Measurements from ENCODE around the gene CCNH. TPM values are rescaled to one million over a fixed set of nuclear protein-coding genes. Genes with fewer than 3 reads are reported as not detected.

The CCNH gene
- total RNA-seq, 4 donors from 2014 or later: 33.0 to 98.0 (median 67.6) TPM

GRCh38 chr5:87442419-87442818 lies 29.7 kb upstream of the CCNH start:
- Histone ChIP-seq H3K4me1 (no peaks in the 10 kb centered on the region), H3K27me3 (no peaks in the 10 kb centered on the region), H3K9me3 (peaks cover 0 to 5% (median 0%) of the 10 kb centered on the region in 4 donors), H3K36me3 (no peaks in the 10 kb centered on the region), H3K27ac (replicated peaks in 1 of 4) (no peak overlapping the region), H3K4me3 (no peak overlapping the region)
- no peak for DNase-seq (ENCODE audit: extremely low spot score)
- intact Hi-C loops (cut with DNase I): no loop called here
- TF ChIP-seq POLR2AphosphoS5 (IDR thresholded peaks at IDR 0.05) (no peak), CTCF (IDR thresholded peaks at IDR 0.05) (no peak), EP300 (IDR thresholded peaks at IDR 0.05) (no peak), POLR2A (IDR thresholded peaks at IDR 0.05; ENCODE audit: low read depth) (no peak)
- 45% methylated on average over 1 of the region's 1 CpG for WGBS

GRCh38 chr5:87438231-87438630 lies 25.5 kb upstream of the CCNH start:
- Histone ChIP-seq H3K36me3 (no peaks in the 10 kb centered on the region), H3K4me1 (no peaks in the 10 kb centered on the region)

GRCh38 chr5:87437724-87438123 lies 25.0 kb upstream of the CCNH start:
- Histone ChIP-seq H3K9me3 (peaks cover 0 to 5% (median 0%) of the 10 kb centered on the region in 4 donors), H3K27me3 (no peaks in the 10 kb centered on the region), H3K4me3 (no peak overlapping the region), H3K27ac (replicated peaks in 1 of 4) (no peak overlapping the region), H3K36me3 (no peaks in the 10 kb centered on the region), H3K4me1 (no peaks in the 10 kb centered on the region)
- intact Hi-C loops (cut with DNase I): no loop called here
- DNase-seq (ENCODE audit: extremely low spot score): no peak
- 82% methylated on average over 1 of the region's 1 CpG for WGBS
- no peak for TF ChIP-seq EP300 (IDR thresholded peaks at IDR 0.05)
- no peak for TF ChIP-seq CTCF (IDR thresholded peaks at IDR 0.05)
- TF ChIP-seq POLR2A (IDR thresholded peaks at IDR 0.05; ENCODE audit: low read depth): no peak
- TF ChIP-seq POLR2AphosphoS5 (IDR thresholded peaks at IDR 0.05): no peak

More at GRCh38 chr5:87438231-87438630, 25.5 kb upstream of the CCNH start:
- H3K27me3 ChIP-seq: no peaks in the 10 kb centered on the region
- DNase-seq (ENCODE audit: extremely low spot score): no peak
- TF ChIP-seq POLR2AphosphoS5 (IDR thresholded peaks at IDR 0.05) (no peak), POLR2A (IDR thresholded peaks at IDR 0.05; ENCODE audit: low read depth) (no peak), EP300 (IDR thresholded peaks at IDR 0.05) (no peak), CTCF (IDR thresholded peaks at IDR 0.05) (no peak)
- no peak overlapping the region for H3K27ac ChIP-seq (replicated peaks in 1 of 4)
- WGBS: 78% methylated on average over 2 of the region's 2 CpGs
- intact Hi-C loops (cut with DNase I): no loop called here
- peaks cover 0 to 5% (median 0%) of the 10 kb centered on the region in 4 donors for H3K9me3 ChIP-seq
- no peak overlapping the region for H3K4me3 ChIP-seq

GRCh38 chr5:87435144-87435694 lies 22.5 kb upstream of the CCNH start:
- intact Hi-C loops (cut with DNase I): no loop called here
- H3K27me3 ChIP-seq: no peaks in the 10 kb centered on the region

More at GRCh38 chr5:87435144-87435694, 22.5 kb upstream of the CCNH start:
- Histone ChIP-seq H3K4me1 (no peaks in the 10 kb centered on the region), H3K27ac (replicated peaks in 1 of 4) (no peak overlapping the region), H3K9me3 (peaks cover 0 to 5% (median 0%) of the 10 kb centered on the region in 4 donors), H3K36me3 (no peaks in the 10 kb centered on the region), H3K4me3 (no peak overlapping the region)
- 74% methylated on average over 2 of the region's 2 CpGs for WGBS
- no peak for TF ChIP-seq POLR2A (IDR thresholded peaks at IDR 0.05; ENCODE audit: low read depth)
- no peak for TF ChIP-seq EP300 (IDR thresholded peaks at IDR 0.05)
- TF ChIP-seq POLR2AphosphoS5 (IDR thresholded peaks at IDR 0.05): no peak
- no peak for TF ChIP-seq CTCF (IDR thresholded peaks at IDR 0.05)
- no peak for DNase-seq (ENCODE audit: extremely low spot score)
